AG04449 (cell line): ENCODE data around the gene CTDSPL.

Experiments
- CTCF ChIA-PET: fragments of 350-600 bp; formaldehyde crosslinking; extraction: SDS; loops from one replicate; lab custom pipeline; 2021; ENCODE audit warnings: antibody characterized with exemption; lab: Yijun Ruan, JAX
- POLR2A ChIA-PET: fragments of 400-600, 350-600 bp; formaldehyde crosslinking; extraction: SDS; loops from one replicate; lab custom pipeline; 2020; ENCODE audit warnings: antibody characterized with exemption, inconsistent platforms; lab: Yijun Ruan, JAX
- DNase-seq: peaks from one replicate; pipeline ENCODE4 v3.0.0-alpha.2; 2010; ENCODE audit warnings: low read depth, low spot score
- H3K4me3 ChIP-seq: 2 replicates; pipeline ENCODE4 v1.5.1; 2011; ENCODE audit warnings: low read depth, mild to moderate bottlenecking, control low read depth, low read length
- CTCF ChIP-seq: IDR thresholded peaks from one replicate; pipeline ENCODE4 v1.5.1; 2011; ENCODE audit warnings: mild to moderate bottlenecking, moderate library complexity, low read length, control low read depth, inconsistent platforms; ENCODE audit not compliant: insufficient read depth; ENCODE audit errors: missing control alignments

CTDSPL gene

GRCh38 chr3:37984051-37984450, 122.4 kb downstream of the CTDSPL start:
- H3K4me3 ChIP-seq = no peak overlapping the region
- no peak for TF ChIP-seq CTCF
- CTCF ChIA-PET = interaction anchor here (1.0 to 3.1 kb wide), 7 partner anchors 9 to 132 kb away, joined by 3 to 21 read pairs (median 4); no protein-coding TSS in a partner anchor
- DNase-seq = no peak
- POLR2A ChIA-PET = no interaction called here

GRCh38 chr3:37984596-37984995, 122.9 kb downstream of the CTDSPL start:
- no peak for TF ChIP-seq CTCF
- no peak overlapping the region for H3K4me3 ChIP-seq
- CTCF ChIA-PET = interaction anchor here (1.4 to 3.1 kb wide), 6 partner anchors 10 to 130 kb away, joined by 3 to 21 read pairs (median 6); no protein-coding TSS in a partner anchor
- POLR2A ChIA-PET = no interaction called here
- DNase-seq = no peak

- no peak overlapping the region for H3K4me3 ChIP-seq
- CTCF ChIA-PET = interaction anchor here (0.7 to 3.1 kb wide), 6 partner anchors 11 to 169 kb away, joined by 3 to 21 read pairs (median 7); no protein-coding TSS in a partner anchor
- TF ChIP-seq CTCF = no peak
- POLR2A ChIA-PET = interaction anchor here (0.7 kb wide), 1 partner anchor 230 kb away, joined by 3 read pairs; no protein-coding TSS in a partner anchor
- DNase-seq = no peak
Measured at GRCh38 chr3:37985637-37986320, 124.1 kb downstream of the CTDSPL start.

DNA sequence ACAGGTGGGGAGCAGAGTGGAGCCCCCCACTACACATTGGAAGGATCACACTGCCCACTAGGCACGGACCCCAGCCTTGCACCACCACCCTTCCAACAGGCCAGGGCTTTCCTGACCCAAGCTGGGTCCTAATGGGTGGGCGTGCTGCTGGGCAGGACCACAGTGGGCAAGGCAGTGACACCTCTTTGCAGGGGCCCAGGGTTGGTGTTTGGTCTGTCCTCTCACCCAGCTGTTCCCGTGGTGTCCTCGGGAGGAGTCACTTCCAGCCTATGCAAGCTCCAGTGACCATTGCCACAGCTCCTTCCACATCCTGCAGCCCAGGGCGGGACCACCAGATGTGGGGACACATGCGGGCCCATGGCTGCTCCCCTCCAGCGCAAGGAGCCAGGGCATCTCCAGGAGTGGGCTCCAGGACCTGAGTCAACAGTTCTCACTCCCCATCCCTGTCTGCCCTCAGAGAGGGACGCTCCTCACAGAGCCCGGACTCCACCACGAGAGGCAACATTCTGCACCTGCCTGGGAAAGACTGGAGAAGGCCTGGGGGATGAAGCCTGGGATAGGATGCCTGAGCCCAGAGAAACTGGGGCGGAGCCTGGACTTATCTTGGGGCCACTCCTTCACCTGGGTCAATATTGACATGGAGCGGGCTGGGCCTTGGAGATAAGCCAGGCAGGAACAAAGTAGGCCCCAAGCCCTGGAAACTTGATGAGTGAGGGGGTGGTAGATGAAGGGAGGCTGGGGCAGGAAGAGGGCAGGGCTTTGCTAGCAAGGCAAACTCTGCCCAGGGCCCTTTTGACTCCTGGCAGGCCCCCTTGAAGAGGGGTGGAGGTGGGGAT, 125.0 kb downstream of the CTDSPL start:
- POLR2A ChIA-PET = interaction anchor here (0.7 kb wide), 1 partner anchor 229 kb away, joined by 3 read pairs; no protein-coding TSS in a partner anchor

GRCh38 chr3:37987315-37987697, 125.6 kb downstream of the CTDSPL start:
- H3K4me3 ChIP-seq = no peak overlapping the region
- ChIA-PET POLR2A (no interaction called here), CTCF (interaction anchor here (1.0 to 1.4 kb wide), 3 partner anchors 13 to 19 kb away, joined by 3 to 9 read pairs (median 7); no protein-coding TSS in a partner anchor)
- no peak for DNase-seq
- TF ChIP-seq CTCF = no peak

More for the DNA sequence above, 125.0 kb downstream of the CTDSPL start:
- TF ChIP-seq CTCF = no peak
- no peak for DNase-seq
- CTCF ChIA-PET = interaction anchor here (1.0 to 3.1 kb wide), 7 partner anchors 12 to 132 kb away, joined by 3 to 21 read pairs (median 9); no protein-coding TSS in a partner anchor
- no peak overlapping the region for H3K4me3 ChIP-seq
